ENCODE measurements around the gene CCDC69. TPM values are rescaled to one million over a fixed set of nuclear protein-coding genes. Genes with fewer than 3 reads are reported as not detected.

The CCDC69 gene
- total RNA-seq, 2 experiments from 2014 or later = 68.0 to 68.9 TPM

GRCh38 chr5:151156507-151157420, 67.1 kb downstream of the CCDC69 start:
- H3K27ac ChIP-seq (ENCODE audit: low read depth in 1 of 2, low read length in 2 of 2) = peak overlapping the region; percentile 89 to 91
- ChIA-PET CTCF (interaction anchor here (0.7 to 4.7 kb wide), 7 partner anchors 8 to 82 kb away, joined by 4 to 28 read pairs (median 5); no protein-coding TSS in a partner anchor), POLR2A (interaction anchor here (1.0 to 6.3 kb wide), 16 partner anchors 8 to 707 kb away, joined by 3 to 71 read pairs (median 5); partner anchors contain the start of genes CCDC69, GM2A and TNIP1)
- intact Hi-C loops (cut with DNase I, micrococcal nuclease) = loop anchor here in 1 of 2 experiments (1.0 to 5.0 kb wide), 3 partner anchors 56 to 108 kb away; partner anchors contain the start of gene GM2A
- Mint-ChIP-seq H3K4me3 (peak overlapping the region; percentile 99), H3K9me3 (no peaks in the 10 kb centered on the region), H3K27me3 (no peaks in the 10 kb centered on the region), H3K36me3 (ENCODE audit: low read depth) (peaks cover 42% of the 10 kb centered on the region), H3K27ac (peak overlapping the region; percentile 91), H3K4me1 (ENCODE audit: low read depth) (peaks cover 87% of the 10 kb centered on the region)
- H3K27me3 ChIP-seq (ENCODE audit: control insufficient read depth in 1 of 2, insufficient read depth in 2 of 2, low read length in 2 of 2) = no peaks in the 10 kb centered on the region
- DNase-seq (peak in 6 of 14 experiments; percentile 20 to 53 (median 46)), ATAC-seq (ENCODE audit: poor library complexity) (peak; percentile 18)
- H3K4me3 ChIP-seq (ENCODE audit: low read length) = peak overlapping the region; percentile 99
- H3K9me3 ChIP-seq (ENCODE audit: control insufficient read depth in 1 of 2, insufficient read depth in 1 of 2, low read length in 2 of 2) = no peaks in the 10 kb centered on the region
- peaks cover 12% of the 10 kb centered on the region for H3K36me3 ChIP-seq (ENCODE audit: insufficient read depth, low read length)
- TF ChIP-seq CTCF (IDR thresholded peaks at IDR 0.05) = peak; percentile 11
- peaks cover 66% of the 10 kb centered on the region for H3K4me1 ChIP-seq (ENCODE audit: insufficient read depth, low read length)

GRCh38 chr5:151155775-151156506, 68.0 kb downstream of the CCDC69 start:
- H3K27me3 Mint-ChIP-seq = no peaks in the 10 kb centered on the region
- no peak for TF ChIP-seq CTCF (IDR thresholded peaks at IDR 0.05)
- ATAC-seq (ENCODE audit: poor library complexity) = peak; percentile 18
- CTCF ChIA-PET = interaction anchor here (1.4 to 4.7 kb wide), 4 partner anchors 9 to 41 kb away, joined by 4 to 28 read pairs (median 16); no protein-coding TSS in a partner anchor
- DNase-seq = peak in 4 of 14 experiments; percentile 28 to 48 (median 40)
- peak overlapping the region; percentile 99 for H3K4me3 Mint-ChIP-seq
- H3K36me3 Mint-ChIP-seq (ENCODE audit: low read depth) = peaks cover 42% of the 10 kb centered on the region
- H3K27ac Mint-ChIP-seq = peak overlapping the region; percentile 91
- no peaks in the 10 kb centered on the region for H3K9me3 Mint-ChIP-seq
- H3K4me1 ChIP-seq (ENCODE audit: insufficient read depth, low read length) = peaks cover 74% of the 10 kb centered on the region
- H3K9me3 ChIP-seq (ENCODE audit: control insufficient read depth in 1 of 2, insufficient read depth in 1 of 2, low read length in 2 of 2) = no peaks in the 10 kb centered on the region
- H3K27me3 ChIP-seq (ENCODE audit: control insufficient read depth in 1 of 2, insufficient read depth in 2 of 2, low read length in 2 of 2) = no peaks in the 10 kb centered on the region
- peak overlapping the region; percentile 99 for H3K4me3 ChIP-seq (ENCODE audit: low read length)
- H3K27ac ChIP-seq (ENCODE audit: low read depth in 1 of 2, low read length in 2 of 2) = peak overlapping the region; percentile 89 to 91
- H3K4me1 Mint-ChIP-seq (ENCODE audit: low read depth) = peaks cover 89% of the 10 kb centered on the region
- H3K36me3 ChIP-seq (ENCODE audit: insufficient read depth, low read length) = peaks cover 12% of the 10 kb centered on the region
- POLR2A ChIA-PET = interaction anchor here (1.0 to 6.3 kb wide), 10 partner anchors 7 to 706 kb away, joined by 3 to 71 read pairs (median 4); partner anchors contain the start of gene GM2A
- intact Hi-C loops (cut with DNase I, micrococcal nuclease) = loop anchor here in 1 of 2 experiments (2.0 to 5.0 kb wide), 3 partner anchors 15 to 96 kb away; partner anchors contain the start of gene GM2A

Data from CD4-positive, alpha-beta T cell (primary cell).